ENCODE measurements around the gene PLXNA2.

PLXNA2 gene

GRCh38 chr1:208145167-208145566 lies 99.0 kb downstream of the PLXNA2 start:
- no peak for DNase-seq (ENCODE audit: insufficient read length, low spot score)
- no peak for FAIRE-seq
- no peak for TF ChIP-seq CTCF (IDR thresholded peaks at IDR 0.05; ENCODE audit: insufficient read depth, missing control alignments)

GRCh38 chr1:208142590-208143382 lies 101.4 kb downstream of the PLXNA2 start:
- no peak for FAIRE-seq
- DNase-seq (ENCODE audit: insufficient read length, low spot score): no peak
- TF ChIP-seq CTCF (IDR thresholded peaks at IDR 0.05; ENCODE audit: insufficient read depth, missing control alignments): no peak

- TF ChIP-seq CTCF (IDR thresholded peaks at IDR 0.05; ENCODE audit: insufficient read depth, missing control alignments): no peak
- FAIRE-seq (no peak), DNase-seq (ENCODE audit: insufficient read length, low spot score) (no peak)
Observed at GRCh38 chr1:208141610-208142192, 102.5 kb downstream of the PLXNA2 start.

GRCh38 chr1:208139434-208140045 lies 104.6 kb downstream of the PLXNA2 start:
- TF ChIP-seq CTCF (IDR thresholded peaks at IDR 0.05; ENCODE audit: insufficient read depth, missing control alignments): no peak
- FAIRE-seq (no peak), DNase-seq (ENCODE audit: insufficient read length, low spot score) (no peak)

DNA sequence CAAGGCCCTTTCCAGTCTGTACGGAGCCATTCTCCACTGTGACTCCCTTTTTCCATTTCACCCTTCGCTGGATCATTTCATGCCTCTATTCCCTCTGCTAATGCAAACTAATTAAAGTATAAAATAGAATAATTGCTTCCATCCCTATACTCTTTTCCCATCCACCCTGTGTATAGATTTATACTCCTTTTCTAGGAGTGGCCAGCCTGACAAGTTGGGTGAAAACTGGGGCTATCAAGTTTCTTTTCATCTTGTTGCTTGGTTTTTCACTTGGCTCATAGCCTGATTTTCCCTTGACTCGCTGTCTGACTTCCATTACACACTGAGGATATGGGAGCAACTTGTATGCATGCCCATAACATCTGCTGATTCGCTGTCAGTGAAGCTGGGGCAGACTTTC lies 107.0 kb downstream of the PLXNA2 start:
- no peak for DNase-seq (ENCODE audit: insufficient read length, low spot score)

DNA sequence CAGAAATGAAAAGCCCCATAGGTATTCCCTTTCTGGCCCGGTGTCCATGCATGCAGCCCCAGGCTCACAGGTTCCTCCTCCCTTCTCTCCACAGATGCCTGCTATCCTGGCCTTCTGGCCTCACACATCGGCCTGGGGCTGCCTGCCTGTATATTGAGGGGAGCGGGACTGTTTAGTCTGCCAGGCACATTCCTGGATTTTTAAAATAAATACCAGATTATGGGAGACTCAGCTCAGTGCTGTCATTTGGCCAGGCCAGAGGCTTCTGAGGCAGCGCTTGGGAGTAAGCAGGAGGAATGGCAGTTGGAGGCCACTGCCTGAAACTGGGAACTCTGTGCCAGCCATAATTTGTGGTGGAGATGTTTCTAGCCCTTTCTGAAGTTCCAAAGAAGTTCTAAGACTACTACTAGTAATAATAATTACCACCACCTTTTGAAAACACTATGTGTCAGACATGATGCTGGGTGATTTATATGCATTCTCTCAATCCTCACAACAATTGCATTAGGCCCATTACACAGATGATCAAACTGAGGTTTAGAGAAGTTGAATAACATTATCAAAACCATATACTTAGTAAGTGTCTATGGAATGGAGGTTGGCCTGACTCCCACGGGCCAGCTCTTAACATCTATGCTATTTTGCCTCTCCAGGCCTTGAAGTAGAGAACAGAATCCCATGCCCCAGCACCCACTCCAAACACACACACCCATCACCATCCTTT lies 107.6 kb downstream of the PLXNA2 start:
- TF ChIP-seq CTCF (IDR thresholded peaks at IDR 0.05; ENCODE audit: insufficient read depth, missing control alignments): no peak
- FAIRE-seq (no peak), DNase-seq (ENCODE audit: insufficient read length, low spot score) (no peak)

More for the DNA sequence above, 107.0 kb downstream of the PLXNA2 start:
- FAIRE-seq: no peak
- no peak for TF ChIP-seq CTCF (IDR thresholded peaks at IDR 0.05; ENCODE audit: insufficient read depth, missing control alignments)
